ENCODE results near the gene OSBPL6. TPM values are rescaled to one million over a fixed set of nuclear protein-coding genes. Genes with fewer than 3 reads are reported as not detected.

The OSBPL6 gene
- total RNA-seq, 1 experiment from 2014 or later, result 2.1 TPM

GRCh38 chr2:178409261-178409660 is 214.9 kb downstream of the OSBPL6 start:
- no TSS peak for BruUV-seq (replicated peaks)
- Histone ChIP-seq H3K27me3 (ENCODE audit: control insufficient read depth, insufficient read depth, low read length) (no peaks in the 10 kb centered on the region), H3K4me3 (ENCODE audit: low read depth in 2 of 2, low read length in 2 of 2) (no peak overlapping the region), H3K36me3 (ENCODE audit: control insufficient read depth, insufficient read depth, low read length) (no peaks in the 10 kb centered on the region; the same call in 1 of the 2 replicates), H3K27ac (ENCODE audit: low read length) (no peak overlapping the region), H3K9me3 (ENCODE audit: control insufficient read depth, insufficient read depth, low read depth, low read length) (no peaks in the 10 kb centered on the region), H3K4me1 (ENCODE audit: control insufficient read depth, insufficient read depth, low read length) (peaks cover 3% of the 10 kb centered on the region)
- no peak for TF ChIP-seq REST (IDR thresholded peaks at IDR 0.05; ENCODE audit: insufficient read depth in 1 of 2, low read depth in 2 of 2, low read length in 1 of 2)
- TF ChIP-seq TCF7L2 (IDR thresholded peaks at IDR 0.05; ENCODE audit: low read depth, low read length), result no peak
- no peak for TF ChIP-seq SIN3A (IDR thresholded peaks at IDR 0.05; ENCODE audit: borderline replicate concordance, insufficient read depth, low read depth, low read length)
- TF ChIP-seq, protein P1, sequence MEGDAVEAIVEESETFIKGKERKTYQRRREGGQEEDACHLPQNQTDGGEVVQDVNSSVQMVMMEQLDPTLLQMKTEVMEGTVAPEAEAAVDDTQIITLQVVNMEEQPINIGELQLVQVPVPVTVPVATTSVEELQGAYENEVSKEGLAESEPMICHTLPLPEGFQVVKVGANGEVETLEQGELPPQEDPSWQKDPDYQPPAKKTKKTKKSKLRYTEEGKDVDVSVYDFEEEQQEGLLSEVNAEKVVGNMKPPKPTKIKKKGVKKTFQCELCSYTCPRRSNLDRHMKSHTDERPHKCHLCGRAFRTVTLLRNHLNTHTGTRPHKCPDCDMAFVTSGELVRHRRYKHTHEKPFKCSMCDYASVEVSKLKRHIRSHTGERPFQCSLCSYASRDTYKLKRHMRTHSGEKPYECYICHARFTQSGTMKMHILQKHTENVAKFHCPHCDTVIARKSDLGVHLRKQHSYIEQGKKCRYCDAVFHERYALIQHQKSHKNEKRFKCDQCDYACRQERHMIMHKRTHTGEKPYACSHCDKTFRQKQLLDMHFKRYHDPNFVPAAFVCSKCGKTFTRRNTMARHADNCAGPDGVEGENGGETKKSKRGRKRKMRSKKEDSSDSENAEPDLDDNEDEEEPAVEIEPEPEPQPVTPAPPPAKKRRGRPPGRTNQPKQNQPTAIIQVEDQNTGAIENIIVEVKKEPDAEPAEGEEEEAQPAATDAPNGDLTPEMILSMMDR (IDR thresholded peaks at IDR 0.05), result no peak
- no peak for TF ChIP-seq POLR2AphosphoS5 (IDR thresholded peaks at IDR 0.05; ENCODE audit: low read depth, low read length)
- intact Hi-C loops (cut with micrococcal nuclease; ENCODE audit: unreplicated experiment) (no loop called here), in situ Hi-C loops (cut with HindIII; ENCODE audit: low pct_unique_long_range_greater_than_20kb, low sequenced_read_pairs) (no loop called here)
- no peak for DNase-seq (ENCODE audit: low read depth, low spot score)
- ATAC-seq, result no peak
- POLR2A ChIA-PET, result no interaction called here
- CTCF ChIA-PET, result no interaction called here

- ChIA-PET CTCF (no interaction called here), POLR2A (no interaction called here)
- Histone ChIP-seq H3K36me3 (ENCODE audit: control insufficient read depth, insufficient read depth, low read length) (no peaks in the 10 kb centered on the region; the same call in 1 of the 2 replicates), H3K4me3 (ENCODE audit: low read depth in 2 of 2, low read length in 2 of 2) (no peak overlapping the region), H3K27ac (ENCODE audit: low read length) (no peak overlapping the region), H3K9me3 (ENCODE audit: control insufficient read depth, insufficient read depth, low read depth, low read length) (no peaks in the 10 kb centered on the region), H3K27me3 (ENCODE audit: control insufficient read depth, insufficient read depth, low read length) (no peaks in the 10 kb centered on the region), H3K4me1 (ENCODE audit: control insufficient read depth, insufficient read depth, low read length) (peaks cover 4% of the 10 kb centered on the region; the same call in 1 of the 2 replicates)
- TF ChIP-seq, protein P1 (IDR thresholded peaks at IDR 0.05), result no peak
- TF ChIP-seq POLR2AphosphoS5 (IDR thresholded peaks at IDR 0.05; ENCODE audit: low read depth, low read length), result no peak
- no peak for TF ChIP-seq TCF7L2 (IDR thresholded peaks at IDR 0.05; ENCODE audit: low read depth, low read length)
- TF ChIP-seq REST (IDR thresholded peaks at IDR 0.05; ENCODE audit: insufficient read depth in 1 of 2, low read depth in 2 of 2, low read length in 1 of 2), result no peak
- no peak for TF ChIP-seq SIN3A (IDR thresholded peaks at IDR 0.05; ENCODE audit: borderline replicate concordance, insufficient read depth, low read depth, low read length)
- in situ Hi-C loops (cut with HindIII; ENCODE audit: low pct_unique_long_range_greater_than_20kb, low sequenced_read_pairs) (no loop called here), intact Hi-C loops (cut with micrococcal nuclease; ENCODE audit: unreplicated experiment) (loop anchor here (5.0 to 10.0 kb wide), 3 partner anchors 280 to 427 kb away; partner anchors contain the start of gene RBM45)
- ATAC-seq (no peak), DNase-seq (ENCODE audit: low read depth, low spot score) (no peak)
- no TSS peak for BruUV-seq (replicated peaks)
Observed at GRCh38 chr2:178412047-178412446, 217.7 kb downstream of the OSBPL6 start.

All from Panc1 (cell line).